HEK293 (cell line): ENCODE results near the gene ARHGAP26.

Source experiments
- CTCF ChIA-PET: fragments of 350-600 bp; formaldehyde crosslinking; extraction: SDS; loops from one replicate; lab custom pipeline; 2021; ENCODE audit warnings: antibody characterized with exemption; lab: Yijun Ruan, JAX
- POLR2A ChIA-PET: fragments of 300-600 bp; formaldehyde crosslinking; extraction: SDS; loops from one replicate; lab custom pipeline; 2020; ENCODE audit warnings: antibody characterized with exemption, inconsistent platforms; lab: Yijun Ruan, JAX
- H3K27ac ChIP-seq: fragments of 200-500 bp; sonication (Bioruptor generic); 2 replicates; pipeline ENCODE4 v1.5.1; 2014; ENCODE audit warnings: low read depth, low read length, control low read depth, inconsistent platforms; ENCODE audit errors: extremely low read depth
- H3K36me3 ChIP-seq, 2 experiments: fragments of 200-500 bp in 1 of 2; sonication (Bioruptor generic) in 1 of 2; 1 replicate in 1 of 2; 2 replicates in 1 of 2; pipeline ENCODE4 v1.5.1; 2014 to 2017; ENCODE audit warnings: inconsistent platforms in 2 of 2, low read length in 2 of 2; ENCODE audit not compliant: control insufficient read depth in 2 of 2, insufficient read depth in 1 of 2
- H3K4me1 ChIP-seq: fragments of 200-500 bp; sonication (Bioruptor generic); 2 replicates; pipeline ENCODE4 v1.5.1; 2014; ENCODE audit warnings: mild to moderate bottlenecking, low read length, inconsistent platforms; ENCODE audit not compliant: control insufficient read depth, insufficient read depth
- H3K4me3 ChIP-seq: 2 replicates; pipeline ENCODE4 v1.5.1; 2011; ENCODE audit warnings: low read depth, mild to moderate bottlenecking, control low read depth, low read length, moderate library complexity
- H3K9me3 ChIP-seq: fragments of 200-500 bp; sonication (Bioruptor generic); 2 replicates; pipeline ENCODE4 v1.5.1; 2014; ENCODE audit warnings: low read depth, low read length, inconsistent platforms; ENCODE audit not compliant: control insufficient read depth, insufficient read depth
- GLIS2 ChIP-seq: fragments of 450-650 bp; formaldehyde crosslinking; IDR thresholded peaks from 2 replicates; pipeline ENCODE4 v1.5.1; 2016; ENCODE audit warnings: missing biosample characterization, missing genetic modification characterization
- OSR2 ChIP-seq: fragments of 450-650 bp; formaldehyde crosslinking; IDR thresholded peaks from 2 replicates; pipeline ENCODE4 v1.5.1; 2016; ENCODE audit warnings: missing biosample characterization, missing genetic modification characterization
- SCRT1 ChIP-seq: fragments of 450-650 bp; formaldehyde crosslinking; IDR thresholded peaks from 2 replicates; pipeline ENCODE4 v1.5.1; 2016; ENCODE audit warnings: missing biosample characterization, missing genetic modification characterization, borderline replicate concordance
- SCRT2 ChIP-seq: fragments of 450-650 bp; formaldehyde crosslinking; IDR thresholded peaks from 2 replicates; pipeline ENCODE4 v1.5.1; 2016; ENCODE audit warnings: missing biosample characterization, missing genetic modification characterization
- ZBTB20 ChIP-seq: fragments of 450-650 bp; formaldehyde crosslinking; IDR thresholded peaks from 2 replicates; pipeline ENCODE4 v1.5.1; 2016; ENCODE audit warnings: missing biosample characterization, missing genetic modification characterization
- ZFHX2 ChIP-seq: fragments of 450-650 bp; formaldehyde crosslinking; conservative IDR thresholded peaks from 2 replicates; pipeline ENCODE4 v1.5.1; 2016; ENCODE audit warnings: missing biosample characterization, missing genetic modification characterization
- ZIC2 ChIP-seq: fragments of 450-650 bp; formaldehyde crosslinking; IDR thresholded peaks from 2 replicates; pipeline ENCODE4 v1.5.1; 2016; ENCODE audit warnings: missing biosample characterization, missing genetic modification characterization
- ZNF132 ChIP-seq: fragments of 450-650 bp; formaldehyde crosslinking; IDR thresholded peaks from 2 replicates; pipeline ENCODE4 v1.5.1; 2017; ENCODE audit warnings: missing biosample characterization, missing genetic modification characterization, borderline replicate concordance
- ZNF350 ChIP-seq: fragments of 450-650 bp; formaldehyde crosslinking; IDR thresholded peaks from 2 replicates; pipeline ENCODE4 v1.5.0; 2017; ENCODE audit warnings: missing biosample characterization, mild to moderate bottlenecking, missing genetic modification characterization
- ZNF366 ChIP-seq: fragments of 450-650 bp; formaldehyde crosslinking; conservative IDR thresholded peaks from 2 replicates; pipeline ENCODE4 v1.5.1; 2016; ENCODE audit warnings: missing biosample characterization, missing genetic modification characterization
- ZNF423 ChIP-seq: fragments of 450-650 bp; formaldehyde crosslinking; IDR thresholded peaks from 2 replicates; pipeline ENCODE4 v1.5.1; 2016; ENCODE audit warnings: missing biosample characterization, missing genetic modification characterization
- ZNF513 ChIP-seq: fragments of 450-650 bp; IDR thresholded peaks from 2 replicates; pipeline ENCODE4 v1.5.1; 2018; ENCODE audit warnings: missing biosample characterization, missing genetic modification characterization
- ZNF610 ChIP-seq: fragments of 450-650 bp; formaldehyde crosslinking; IDR thresholded peaks from 2 replicates; pipeline ENCODE4 v1.5.1; 2016; ENCODE audit warnings: missing biosample characterization, missing genetic modification characterization, borderline replicate concordance
- ZNF629 ChIP-seq: fragments of 450-650 bp; formaldehyde crosslinking; IDR thresholded peaks from 2 replicates; pipeline ENCODE4 v1.5.1; 2017; ENCODE audit warnings: missing biosample characterization, missing genetic modification characterization
- ZNF76 ChIP-seq: fragments of 450-650 bp; formaldehyde crosslinking; IDR thresholded peaks from 2 replicates; pipeline ENCODE4; 2016; ENCODE audit warnings: low read depth, missing biosample characterization, missing genetic modification characterization, borderline replicate concordance
- ZNF837 ChIP-seq: fragments of 450-650 bp; formaldehyde crosslinking; IDR thresholded peaks from 2 replicates; pipeline ENCODE4 v1.5.1; 2016; ENCODE audit warnings: missing biosample characterization, missing genetic modification characterization
- TF ChIP-seq, protein P1 (sequence below): fragments of 450-650 bp; formaldehyde crosslinking; IDR thresholded peaks from 2 replicates; pipeline ENCODE4 v1.5.1; 2017; ENCODE audit warnings: missing biosample characterization, mild to moderate bottlenecking, missing genetic modification characterization, moderate library complexity

Gene ARHGAP26

DNA sequence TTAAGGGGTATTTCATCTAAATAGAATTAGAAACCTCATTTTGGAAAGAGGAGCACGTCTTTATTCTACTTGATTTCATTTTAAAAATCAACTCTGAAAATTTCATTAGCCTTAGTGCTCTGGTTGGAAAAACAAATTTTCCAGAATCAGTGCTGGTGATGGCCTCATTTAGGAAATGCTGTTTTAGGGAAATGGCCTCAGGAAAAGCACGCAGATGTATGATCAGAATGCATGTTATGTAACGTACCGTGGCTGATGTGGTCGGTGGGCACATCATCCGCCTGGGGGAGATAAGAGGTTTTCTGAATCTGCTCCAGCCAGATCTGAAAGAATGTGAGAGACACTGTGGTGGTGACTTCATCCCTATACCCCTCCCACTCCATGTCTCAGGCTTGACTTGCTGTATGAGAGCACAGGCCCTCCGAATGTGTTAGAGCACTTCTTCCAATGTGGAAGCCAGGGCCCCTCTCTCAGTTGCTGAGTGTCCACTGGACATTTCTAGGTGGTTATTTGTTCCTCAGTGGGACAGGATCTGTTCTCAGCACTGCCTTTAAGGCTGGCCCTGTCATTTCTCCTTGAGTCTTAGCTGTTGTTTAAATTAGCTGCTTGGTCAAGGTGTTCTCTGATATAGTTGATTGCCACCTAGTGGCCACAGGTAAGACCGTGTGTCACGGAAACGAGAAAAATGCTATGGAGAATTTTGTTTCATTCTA, 96.5 kb downstream of the ARHGAP26 start (continued):
- 0 out of 2 replicates have a peak, but pooled peaks have one; percentile 35 for TF ChIP-seq ZBTB20 (tag by site-specific recombination)

DNA sequence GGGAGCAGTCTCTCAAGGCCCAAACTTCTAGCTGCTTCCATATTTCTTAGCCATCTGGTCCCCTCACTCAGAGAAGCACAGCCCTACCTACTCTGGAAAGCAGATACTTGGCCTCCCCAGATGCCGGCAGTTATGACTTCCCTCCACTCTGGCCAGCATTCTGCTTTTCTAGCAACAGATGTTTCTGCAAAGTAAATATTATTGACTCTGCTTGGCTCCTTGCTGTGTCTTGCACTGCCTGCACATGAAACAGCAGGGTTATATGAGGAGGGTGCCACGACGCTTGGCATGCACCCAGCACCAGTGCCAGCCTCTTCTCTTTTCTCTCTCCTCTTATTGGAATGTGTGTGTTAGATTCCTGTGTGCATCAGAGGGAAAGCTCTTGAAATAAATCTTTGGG, 99.7 kb downstream of the ARHGAP26 start:
- Histone ChIP-seq H3K4me3 (no peak overlapping the region), H3K9me3 (no peaks in the 10 kb centered on the region), H3K36me3 (no peaks in the 10 kb centered on the region), H3K27ac (no peak overlapping the region), H3K4me1 (peaks cover 8% of the 10 kb centered on the region)
- TF ChIP-seq ZNF513 (tag by site-specific recombination) (no peak), SCRT2 (tag by site-specific recombination) (peak; percentile 92), ZNF350 (tag by site-specific recombination) (no peak), ZNF423 (tag by site-specific recombination) (peak; percentile 47; the same call in 1 of the 2 replicates), SCRT1 (tag by site-specific recombination) (peak; percentile 78; the same call in 1 of the 2 replicates), ZNF610 (tag by site-specific recombination) (no peak), ZIC2 (peak; percentile 90), GLIS2 (tag by site-specific recombination) (no peak), ZNF132 (tag by site-specific recombination) (no peak)
- TF ChIP-seq, protein P1, sequence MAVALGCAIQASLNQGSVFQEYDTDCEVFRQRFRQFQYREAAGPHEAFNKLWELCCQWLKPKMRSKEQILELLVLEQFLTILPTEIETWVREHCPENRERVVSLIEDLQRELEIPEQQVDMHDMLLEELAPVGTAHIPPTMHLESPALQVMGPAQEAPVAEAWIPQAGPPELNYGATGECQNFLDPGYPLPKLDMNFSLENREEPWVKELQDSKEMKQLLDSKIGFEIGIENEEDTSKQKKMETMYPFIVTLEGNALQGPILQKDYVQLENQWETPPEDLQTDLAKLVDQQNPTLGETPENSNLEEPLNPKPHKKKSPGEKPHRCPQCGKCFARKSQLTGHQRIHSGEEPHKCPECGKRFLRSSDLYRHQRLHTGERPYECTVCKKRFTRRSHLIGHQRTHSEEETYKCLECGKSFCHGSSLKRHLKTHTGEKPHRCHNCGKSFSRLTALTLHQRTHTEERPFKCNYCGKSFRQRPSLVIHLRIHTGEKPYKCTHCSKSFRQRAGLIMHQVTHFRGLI (tag by site-specific recombination) = 0 out of 2 replicates have a peak, but pooled peaks have one; percentile 37
- POLR2A ChIA-PET = no interaction called here
- CTCF ChIA-PET = interaction anchor here (0.5 to 4.9 kb wide), 7 partner anchors 10 to 271 kb away, joined by 3 to 30 read pairs (median 11); no protein-coding TSS in a partner anchor

- no peaks in the 10 kb centered on the region for H3K36me3 ChIP-seq
- H3K9me3 ChIP-seq = no peaks in the 10 kb centered on the region
- ChIA-PET CTCF (interaction anchor here (0.5 to 4.9 kb wide), 7 partner anchors 9 to 272 kb away, joined by 3 to 30 read pairs (median 11); no protein-coding TSS in a partner anchor), POLR2A (no interaction called here)
- no peak for TF ChIP-seq ZNF423 (tag by site-specific recombination)
- H3K4me3 ChIP-seq = no peak overlapping the region
- no peak overlapping the region for H3K27ac ChIP-seq
- peaks cover 8% of the 10 kb centered on the region for H3K4me1 ChIP-seq
Observed at GRCh38 chr5:142870532-142871362, 100.6 kb downstream of the ARHGAP26 start.

DNA sequence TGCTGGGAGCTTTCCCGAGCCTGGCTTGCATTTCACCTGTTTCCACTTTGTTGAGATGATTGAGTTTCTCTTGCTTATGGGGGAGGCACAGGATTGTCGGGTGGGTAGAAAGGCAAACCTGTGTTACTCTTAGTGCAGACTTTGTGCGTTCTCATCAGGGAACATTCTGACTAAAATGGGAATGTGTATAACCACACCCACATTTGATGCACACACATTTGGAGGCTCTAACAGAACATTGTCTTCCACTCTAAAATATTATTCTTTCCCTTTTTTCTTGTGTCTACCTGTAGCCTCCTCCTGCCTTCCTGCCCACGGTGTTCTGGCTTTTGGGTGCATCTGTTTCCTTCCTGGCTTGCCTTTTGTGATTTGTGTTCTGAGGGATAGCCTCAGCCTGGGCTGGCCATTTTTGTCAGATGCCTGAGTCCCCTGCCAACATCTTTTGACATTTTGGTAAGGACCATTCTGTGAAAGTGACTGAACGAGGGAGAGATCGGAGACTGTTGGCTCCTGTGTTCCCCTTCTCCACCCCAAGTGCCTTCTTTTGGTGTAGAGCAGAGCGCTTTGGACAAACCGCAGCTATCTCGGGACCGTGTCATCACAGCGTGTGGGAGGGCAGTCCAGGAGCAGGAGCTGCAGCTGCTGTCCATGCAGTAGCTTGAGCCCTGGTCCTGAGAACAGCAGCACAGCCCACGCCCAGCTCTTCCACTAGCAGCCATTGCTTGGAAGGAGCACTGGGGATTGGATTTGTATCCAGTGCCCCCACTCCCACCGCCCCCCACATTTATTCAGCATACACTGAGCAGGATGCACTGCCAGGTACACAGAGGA, 101.4 kb downstream of the ARHGAP26 start:
- no peak for TF ChIP-seq ZNF837 (tag by site-specific recombination)
- TF ChIP-seq ZNF629 = no peak
- TF ChIP-seq ZNF366 (tag by site-specific recombination) = no peak
- TF ChIP-seq ZFHX2 = peak; percentile 26; the same call in 1 of the 2 replicates
- TF ChIP-seq ZNF76 = no peak
- 0 out of 2 replicates have a peak, but pooled peaks have one; percentile 16 for TF ChIP-seq OSR2 (tag by site-specific recombination)
- no peaks in the 10 kb centered on the region for H3K9me3 ChIP-seq
- H3K4me3 ChIP-seq = no peak overlapping the region
- CTCF ChIA-PET = interaction anchor here (0.6 to 4.9 kb wide), 9 partner anchors 9 to 158 kb away, joined by 3 to 30 read pairs (median 6); no protein-coding TSS in a partner anchor
- no peaks in the 10 kb centered on the region for H3K36me3 ChIP-seq
- peaks cover 8% of the 10 kb centered on the region for H3K4me1 ChIP-seq
- no peak overlapping the region for H3K27ac ChIP-seq
- POLR2A ChIA-PET = no interaction called here
